ENCODE measurements around the gene CHAF1B. TPM values are rescaled to one million over a fixed set of nuclear protein-coding genes. Genes with fewer than 3 reads are reported as not detected.

The CHAF1B gene
- total and polyA plus RNA-seq, 2 donors (not counting 3 experiments of a cell fraction or from before 2014, with no cell fraction given): 7.0 to 13.0 TPM

DNA sequence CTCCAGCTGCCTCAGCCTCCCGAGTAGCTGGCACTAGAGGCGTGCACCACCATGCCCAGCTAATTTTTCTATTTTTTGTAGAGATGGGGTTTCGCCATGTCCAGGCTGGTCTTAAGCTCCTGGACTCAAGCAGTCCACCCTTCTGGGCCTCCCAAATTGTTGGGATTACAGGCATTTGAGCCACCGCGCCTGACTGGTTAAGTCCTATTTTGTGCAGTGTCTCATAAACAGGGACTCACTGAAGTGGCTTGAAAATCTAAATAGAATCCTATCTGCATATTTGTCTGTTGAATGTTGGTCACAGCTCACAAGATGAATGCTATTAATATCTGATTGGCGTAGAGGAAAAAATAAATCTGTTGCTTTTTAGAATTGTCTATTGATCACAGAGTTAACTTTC lies 5.9 kb upstream of the CHAF1B start:
- no peak for FAIRE-seq
- Histone ChIP-seq H3K36me3 (ENCODE audit: control insufficient read depth in 2 of 2, extremely low read depth in 1 of 2, insufficient read depth in 2 of 2, low read length in 2 of 2) (peaks cover 4 to 11% of the 10 kb centered on the region in 2 experiments), H3K4me1 (ENCODE audit: control insufficient read depth, extremely low read depth, insufficient read depth, low read length) (peaks cover 2% of the 10 kb centered on the region)

More for the DNA sequence above, 5.9 kb upstream of the CHAF1B start:
- Histone ChIP-seq H3K9me1 (replicated peaks; ENCODE audit: control insufficient read depth, extremely low read depth, insufficient read depth, low read length) (no peaks in the 10 kb centered on the region), H3K9me3 (replicated peaks; ENCODE audit: control insufficient read depth, insufficient read depth, low read length) (no peaks in the 10 kb centered on the region), H4K20me1 (replicated peaks; ENCODE audit: control insufficient read depth, extremely low read depth, insufficient read depth, low read length) (no peaks in the 10 kb centered on the region), H3K79me2 (ENCODE audit: control insufficient read depth, insufficient read depth, low read length) (no peaks in the 10 kb centered on the region), H3K4me3 (replicated peaks in 1 of 3; ENCODE audit: insufficient read depth in 1 of 3, low read depth in 1 of 3, low read length in 3 of 3) (no peak overlapping the region), H3K27ac (ENCODE audit: insufficient read depth, low read depth, low read length) (no peak overlapping the region), H3K27me3 (ENCODE audit: control insufficient read depth in 2 of 2, insufficient read depth in 2 of 2, low read length in 2 of 2) (no peaks in the 10 kb centered on the region), H2AFZ (ENCODE audit: low read depth, low read length) (no peak overlapping the region), H3K9ac (replicated peaks; ENCODE audit: extremely low read depth, insufficient read depth, low read length) (no peak overlapping the region), H3K4me2 (ENCODE audit: insufficient read depth, low read length) (no peak overlapping the region)
- ChIA-PET CTCF (no interaction called here), POLR2A (no interaction called here)
- dilution Hi-C loops (cut with MboI; ENCODE audit: extremely low pct_ligation_motif_present, low sequenced_read_pairs) (no loop called here), intact Hi-C loops (cut with micrococcal nuclease) (loop anchor here (5.0 kb wide), 1 partner anchor 237 kb away; no protein-coding TSS in a partner anchor)
- no TSS peak for BruUV-seq (replicated peaks)
- DNase-seq (ENCODE audit: low read depth, low spot score): no peak
- TF ChIP-seq GATA2 (IDR thresholded peaks at IDR 0.05; ENCODE audit: insufficient read depth, insufficient read length, low read depth, low read length) (no peak), FOS (IDR thresholded peaks at IDR 0.05; ENCODE audit: borderline replicate concordance, insufficient read depth, low read length) (no peak), EZH2 (IDR thresholded peaks at IDR 0.05; ENCODE audit: borderline replicate concordance, low read depth, low read length, severe bottlenecking) (no peak), JUN (IDR thresholded peaks at IDR 0.05; ENCODE audit: borderline replicate concordance, insufficient read depth, insufficient read length, low read depth) (no peak), POLR2A (IDR thresholded peaks at IDR 0.05; ENCODE audit: low read depth, low read length) (no peak), MYC (IDR thresholded peaks at IDR 0.05; ENCODE audit: low read depth, low read length) (no peak), POLR2AphosphoS5 (IDR thresholded peaks at IDR 0.05; ENCODE audit: insufficient read depth, low read depth, low read length) (no peak)
- TF ChIP-seq, protein P1, sequence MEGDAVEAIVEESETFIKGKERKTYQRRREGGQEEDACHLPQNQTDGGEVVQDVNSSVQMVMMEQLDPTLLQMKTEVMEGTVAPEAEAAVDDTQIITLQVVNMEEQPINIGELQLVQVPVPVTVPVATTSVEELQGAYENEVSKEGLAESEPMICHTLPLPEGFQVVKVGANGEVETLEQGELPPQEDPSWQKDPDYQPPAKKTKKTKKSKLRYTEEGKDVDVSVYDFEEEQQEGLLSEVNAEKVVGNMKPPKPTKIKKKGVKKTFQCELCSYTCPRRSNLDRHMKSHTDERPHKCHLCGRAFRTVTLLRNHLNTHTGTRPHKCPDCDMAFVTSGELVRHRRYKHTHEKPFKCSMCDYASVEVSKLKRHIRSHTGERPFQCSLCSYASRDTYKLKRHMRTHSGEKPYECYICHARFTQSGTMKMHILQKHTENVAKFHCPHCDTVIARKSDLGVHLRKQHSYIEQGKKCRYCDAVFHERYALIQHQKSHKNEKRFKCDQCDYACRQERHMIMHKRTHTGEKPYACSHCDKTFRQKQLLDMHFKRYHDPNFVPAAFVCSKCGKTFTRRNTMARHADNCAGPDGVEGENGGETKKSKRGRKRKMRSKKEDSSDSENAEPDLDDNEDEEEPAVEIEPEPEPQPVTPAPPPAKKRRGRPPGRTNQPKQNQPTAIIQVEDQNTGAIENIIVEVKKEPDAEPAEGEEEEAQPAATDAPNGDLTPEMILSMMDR (IDR thresholded peaks at IDR 0.05; ENCODE audit: extremely low read depth in 1 of 2, insufficient read depth in 1 of 2, low read depth in 1 of 2, low read length in 2 of 2): no peak
- TF ChIP-seq, protein P2, sequence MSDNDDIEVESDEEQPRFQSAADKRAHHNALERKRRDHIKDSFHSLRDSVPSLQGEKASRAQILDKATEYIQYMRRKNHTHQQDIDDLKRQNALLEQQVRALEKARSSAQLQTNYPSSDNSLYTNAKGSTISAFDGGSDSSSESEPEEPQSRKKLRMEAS (IDR thresholded peaks at IDR 0.05; ENCODE audit: insufficient read depth, insufficient read length): no peak
